Right lobe of liver (tissue), 4 donors: ENCODE data around the gene ADGRG6.

Experiments
- POLR2A ChIP-seq: fragments of 450-650 bp; IDR thresholded peaks from one replicate; pipeline ENCODE4 v1.6.1; 2017; ENCODE audit warnings: antibody characterized with exemption, mild to moderate bottlenecking
- TF ChIP-seq, protein P1 (sequence below), 4 donors: fragments of 200-600 bp in 3 of 4; fragments of 450-650 bp in 1 of 4; IDR thresholded peaks; one replicate each; pipeline versions ENCODE4 v1.5.1 to v1.8.0; 2016 to 2022; ENCODE audit warnings: antibody characterized with exemption in 4 of 4, mild to moderate bottlenecking in 2 of 4
- donor health status: DM: no; HTN: no; CAD: no.
- donor health status: DM: no; HTN: no; CAD: no.
- donor health status: DM: no; HTN: yes; CAD: no.

DNA sequence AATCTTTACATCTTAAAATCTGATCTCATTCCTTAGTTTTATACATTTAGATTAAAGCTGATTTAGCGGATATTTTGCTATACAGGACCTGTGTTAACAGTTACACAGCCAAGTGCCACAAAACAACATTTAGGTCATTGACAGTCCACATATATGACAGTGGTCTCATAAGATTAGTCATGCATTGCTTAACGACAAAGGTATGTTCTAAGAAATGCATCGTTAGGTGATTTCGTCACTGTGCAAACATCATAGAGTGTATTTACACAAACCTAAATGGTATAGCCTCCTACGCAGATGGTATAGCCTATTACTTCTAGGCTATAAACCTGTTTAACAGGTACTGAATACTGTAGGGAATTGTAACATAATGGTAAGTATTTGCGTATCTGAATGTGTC is 21.6 kb downstream of the ADGRG6 start:
- TF ChIP-seq, protein P1, sequence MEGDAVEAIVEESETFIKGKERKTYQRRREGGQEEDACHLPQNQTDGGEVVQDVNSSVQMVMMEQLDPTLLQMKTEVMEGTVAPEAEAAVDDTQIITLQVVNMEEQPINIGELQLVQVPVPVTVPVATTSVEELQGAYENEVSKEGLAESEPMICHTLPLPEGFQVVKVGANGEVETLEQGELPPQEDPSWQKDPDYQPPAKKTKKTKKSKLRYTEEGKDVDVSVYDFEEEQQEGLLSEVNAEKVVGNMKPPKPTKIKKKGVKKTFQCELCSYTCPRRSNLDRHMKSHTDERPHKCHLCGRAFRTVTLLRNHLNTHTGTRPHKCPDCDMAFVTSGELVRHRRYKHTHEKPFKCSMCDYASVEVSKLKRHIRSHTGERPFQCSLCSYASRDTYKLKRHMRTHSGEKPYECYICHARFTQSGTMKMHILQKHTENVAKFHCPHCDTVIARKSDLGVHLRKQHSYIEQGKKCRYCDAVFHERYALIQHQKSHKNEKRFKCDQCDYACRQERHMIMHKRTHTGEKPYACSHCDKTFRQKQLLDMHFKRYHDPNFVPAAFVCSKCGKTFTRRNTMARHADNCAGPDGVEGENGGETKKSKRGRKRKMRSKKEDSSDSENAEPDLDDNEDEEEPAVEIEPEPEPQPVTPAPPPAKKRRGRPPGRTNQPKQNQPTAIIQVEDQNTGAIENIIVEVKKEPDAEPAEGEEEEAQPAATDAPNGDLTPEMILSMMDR (IDR thresholded peaks at IDR 0.05) = no peak
- TF ChIP-seq POLR2A = no peak
